Measurements from ENCODE around the gene KIRREL1.

DNA sequence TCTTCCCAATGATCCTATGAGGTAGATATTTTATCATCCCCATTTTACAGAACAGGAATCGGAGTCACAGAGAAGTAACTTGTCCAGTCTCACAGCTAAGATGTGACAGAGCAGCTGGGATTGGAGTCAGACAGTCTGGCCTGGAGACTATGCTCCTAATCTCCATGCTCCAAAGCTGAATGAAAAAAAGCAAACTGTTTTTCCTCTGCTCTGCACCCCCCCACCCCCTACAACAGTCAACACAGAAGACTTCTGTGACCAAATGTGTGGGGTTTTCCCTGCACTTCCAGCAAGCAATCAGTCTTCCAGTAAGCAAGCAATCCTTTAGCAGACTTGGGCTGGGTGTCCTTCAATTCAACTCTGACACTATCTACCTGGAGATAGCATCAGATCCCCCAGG, 33.2 kb downstream of the KIRREL1 start:
- TF ChIP-seq ADNP (CRISPR knock-in tag; IDR thresholded peaks at IDR 0.05), result no peak
- no peak for TF ChIP-seq JUND (CRISPR knock-in tag; IDR thresholded peaks at IDR 0.05)
- no peak for TF ChIP-seq ZNF792 (CRISPR knock-in tag; IDR thresholded peaks at IDR 0.05)
- no peak for TF ChIP-seq ZFP36L2 (CRISPR knock-in tag; IDR thresholded peaks at IDR 0.05)
- TF ChIP-seq SMAD1 (CRISPR knock-in tag; IDR thresholded peaks at IDR 0.05; ENCODE audit: borderline replicate concordance, low read depth), result no peak
- TF ChIP-seq ELF4 (CRISPR knock-in tag; IDR thresholded peaks at IDR 0.05; ENCODE audit: borderline replicate concordance), result no peak
- TF ChIP-seq, protein P1, sequence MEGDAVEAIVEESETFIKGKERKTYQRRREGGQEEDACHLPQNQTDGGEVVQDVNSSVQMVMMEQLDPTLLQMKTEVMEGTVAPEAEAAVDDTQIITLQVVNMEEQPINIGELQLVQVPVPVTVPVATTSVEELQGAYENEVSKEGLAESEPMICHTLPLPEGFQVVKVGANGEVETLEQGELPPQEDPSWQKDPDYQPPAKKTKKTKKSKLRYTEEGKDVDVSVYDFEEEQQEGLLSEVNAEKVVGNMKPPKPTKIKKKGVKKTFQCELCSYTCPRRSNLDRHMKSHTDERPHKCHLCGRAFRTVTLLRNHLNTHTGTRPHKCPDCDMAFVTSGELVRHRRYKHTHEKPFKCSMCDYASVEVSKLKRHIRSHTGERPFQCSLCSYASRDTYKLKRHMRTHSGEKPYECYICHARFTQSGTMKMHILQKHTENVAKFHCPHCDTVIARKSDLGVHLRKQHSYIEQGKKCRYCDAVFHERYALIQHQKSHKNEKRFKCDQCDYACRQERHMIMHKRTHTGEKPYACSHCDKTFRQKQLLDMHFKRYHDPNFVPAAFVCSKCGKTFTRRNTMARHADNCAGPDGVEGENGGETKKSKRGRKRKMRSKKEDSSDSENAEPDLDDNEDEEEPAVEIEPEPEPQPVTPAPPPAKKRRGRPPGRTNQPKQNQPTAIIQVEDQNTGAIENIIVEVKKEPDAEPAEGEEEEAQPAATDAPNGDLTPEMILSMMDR (CRISPR knock-in tag; IDR thresholded peaks at IDR 0.05), result no peak
- TF ChIP-seq POLR2A (IDR thresholded peaks at IDR 0.05; ENCODE audit: insufficient read depth in 1 of 2, low read depth in 2 of 2, low read length in 2 of 2), result no peak
- no peak for TF ChIP-seq SOX6 (IDR thresholded peaks at IDR 0.05)
- TF ChIP-seq SOX6 (CRISPR knock-in tag; IDR thresholded peaks at IDR 0.05), result no peak
- TF ChIP-seq ZNF326 (CRISPR knock-in tag; IDR thresholded peaks at IDR 0.05; ENCODE audit: borderline replicate concordance), result no peak
- no peak for TF ChIP-seq GTF2F1 (IDR thresholded peaks at IDR 0.05; ENCODE audit: low read length)
- TF ChIP-seq FOXM1 (CRISPR knock-in tag; IDR thresholded peaks at IDR 0.05), result no peak

All from HepG2 (cell line).